Uterus (tissue), 4 donors: ENCODE measurements around the gene FMN2. TPM values are rescaled to one million over a fixed set of nuclear protein-coding genes. Genes with fewer than 3 reads are reported as not detected.

Experiments used
- DNase-seq, 2 donors: peaks; one replicate each; pipeline ENCODE4 v3.0.0-alpha.2; 2019 to 2020
- H3K27ac ChIP-seq, 2 donors: fragments of 200-600 bp; sonication (generic); 1 replicate in 1 of 2; 2 replicates in 1 of 2; pipeline ENCODE4 v1.5.1; 2016 to 2018
- H3K27me3 ChIP-seq, 2 donors: fragments of 200-600 bp; sonication (generic); one replicate each; pipeline ENCODE4 v1.5.1; 2018 to 2019; ENCODE audit warnings: control low read depth in 1 of 2
- H3K36me3 ChIP-seq, 2 donors: fragments of 200-600 bp; sonication (generic); one replicate each; pipeline ENCODE4 v1.5.1; 2019; ENCODE audit warnings: control low read depth in 1 of 2
- H3K4me1 ChIP-seq, 2 donors: fragments of 200-600 bp; sonication (generic); one replicate each; pipeline ENCODE4 v1.5.1; 2018 to 2019; ENCODE audit warnings: control low read depth in 1 of 2
- H3K4me3 ChIP-seq, 2 donors: fragments of 200-600 bp; sonication (generic); 1 replicate in 1 of 2; 2 replicates in 1 of 2; pipeline ENCODE4 v1.5.1; 2018 to 2019; ENCODE audit warnings: mild to moderate bottlenecking in 1 of 2
- H3K9me3 ChIP-seq, 2 donors: fragments of 200-600 bp; sonication (generic); one replicate each; pipeline ENCODE4 v1.5.1; 2019; ENCODE audit warnings: control low read depth in 1 of 2
- CTCF ChIP-seq, 4 experiments: fragments of 200-600 bp in 2 of 4; fragments of 450-650 bp in 2 of 4; sonication (generic) in 2 of 4; IDR thresholded peaks; one replicate each; pipeline ENCODE4 v1.5.1; 2016 to 2019; ENCODE audit warnings: antibody characterized with exemption in 4 of 4, mild to moderate bottlenecking in 2 of 4, moderate library complexity in 1 of 4
- POLR2A ChIP-seq, 2 donors: fragments of 450-650 bp; IDR thresholded peaks; one replicate each; pipeline ENCODE4 v1.6.1; 2016; ENCODE audit warnings: antibody characterized with exemption in 2 of 2, mild to moderate bottlenecking in 1 of 2, moderate library complexity in 1 of 2
- intact Hi-C: fragments of 100-400 bp; cut with DNase I; formaldehyde crosslinking; loops from one replicate; pipeline ENCODE4 v1.15.1; 2023; ENCODE audit warnings: low total_unique reads
- total RNA-seq, 4 donors: library from RNA; depleted of rRNA in 3 of 4; stranded (reverse); fragments of >200 nt in 3 of 4; gene quantifications; one replicate each; pipeline versions ENCODE4 v1.1.0 to v1.2.4, GENCODE V29; 2014 to 2023
- donor health status: DM: yes; HTN: yes; CAD: no.

FMN2 gene
- total RNA-seq, 4 donors from 2014 or later, result 1.0 to 6.5 (median 2.3) TPM; not detected in 1

GRCh38 chr1:240309769-240310168 lies 218.1 kb downstream of the FMN2 start:
- no peaks in the 10 kb centered on the region for H3K27me3 ChIP-seq
- H3K4me1 ChIP-seq, result no peaks in the 10 kb centered on the region
- H3K36me3 ChIP-seq, result no peaks in the 10 kb centered on the region
- no peak for TF ChIP-seq POLR2A (IDR thresholded peaks at IDR 0.05)
- TF ChIP-seq CTCF (IDR thresholded peaks at IDR 0.05), result no peak
- intact Hi-C loops, result no loop called here
- no peak overlapping the region for H3K27ac ChIP-seq
- no peaks in the 10 kb centered on the region for H3K9me3 ChIP-seq
- DNase-seq, result no peak
- no peak overlapping the region for H3K4me3 ChIP-seq

GRCh38 chr1:240310226-240310925 lies 218.7 kb downstream of the FMN2 start:
- no peak for DNase-seq
- no peak for TF ChIP-seq POLR2A (IDR thresholded peaks at IDR 0.05)
- TF ChIP-seq CTCF (IDR thresholded peaks at IDR 0.05), result no peak

GRCh38 chr1:240312872-240313271 lies 221.2 kb downstream of the FMN2 start:
- no peaks in the 10 kb centered on the region for H3K27me3 ChIP-seq
- intact Hi-C loops, result no loop called here
- no peak for DNase-seq
- no peaks in the 10 kb centered on the region for H3K36me3 ChIP-seq
- TF ChIP-seq POLR2A (IDR thresholded peaks at IDR 0.05) (no peak), CTCF (IDR thresholded peaks at IDR 0.05) (no peak)
- H3K27ac ChIP-seq, result no peak overlapping the region
- no peaks in the 10 kb centered on the region for H3K4me1 ChIP-seq
- no peak overlapping the region for H3K4me3 ChIP-seq
- H3K9me3 ChIP-seq, result no peaks in the 10 kb centered on the region

More at GRCh38 chr1:240310226-240310925, 218.7 kb downstream of the FMN2 start:
- intact Hi-C loops, result no loop called here
- Histone ChIP-seq H3K4me1 (no peaks in the 10 kb centered on the region), H3K4me3 (no peak overlapping the region), H3K9me3 (no peaks in the 10 kb centered on the region), H3K27ac (no peak overlapping the region), H3K36me3 (no peaks in the 10 kb centered on the region), H3K27me3 (no peaks in the 10 kb centered on the region)

- Histone ChIP-seq H3K9me3 (no peaks in the 10 kb centered on the region), H3K27ac (peak overlapping the region; percentile 67 to 83), H3K4me3 (no peak overlapping the region), H3K27me3 (no peaks in the 10 kb centered on the region), H3K36me3 (no peaks in the 10 kb centered on the region), H3K4me1 (no peaks in the 10 kb centered on the region)
- intact Hi-C loops, result no loop called here
- DNase-seq, result no peak
- TF ChIP-seq POLR2A (IDR thresholded peaks at IDR 0.05), result no peak
- TF ChIP-seq CTCF (IDR thresholded peaks at IDR 0.05), result no peak
These were observed 223.4 kb downstream of the FMN2 start for GRCh38 chr1:240314845-240315801.

GRCh38 chr1:240319998-240320397 lies 228.3 kb downstream of the FMN2 start:
- H3K9me3 ChIP-seq, result no peaks in the 10 kb centered on the region
- H3K4me3 ChIP-seq, result no peak overlapping the region
- H3K36me3 ChIP-seq, result no peaks in the 10 kb centered on the region
- intact Hi-C loops, result no loop called here
- no peaks in the 10 kb centered on the region for H3K27me3 ChIP-seq
- H3K27ac ChIP-seq, result no peak overlapping the region
- DNase-seq, result no peak
- H3K4me1 ChIP-seq, result no peaks in the 10 kb centered on the region
- no peak for TF ChIP-seq POLR2A (IDR thresholded peaks at IDR 0.05)
- TF ChIP-seq CTCF (IDR thresholded peaks at IDR 0.05), result no peak
